ENCODE results near the gene SH3BP2.

DNA sequence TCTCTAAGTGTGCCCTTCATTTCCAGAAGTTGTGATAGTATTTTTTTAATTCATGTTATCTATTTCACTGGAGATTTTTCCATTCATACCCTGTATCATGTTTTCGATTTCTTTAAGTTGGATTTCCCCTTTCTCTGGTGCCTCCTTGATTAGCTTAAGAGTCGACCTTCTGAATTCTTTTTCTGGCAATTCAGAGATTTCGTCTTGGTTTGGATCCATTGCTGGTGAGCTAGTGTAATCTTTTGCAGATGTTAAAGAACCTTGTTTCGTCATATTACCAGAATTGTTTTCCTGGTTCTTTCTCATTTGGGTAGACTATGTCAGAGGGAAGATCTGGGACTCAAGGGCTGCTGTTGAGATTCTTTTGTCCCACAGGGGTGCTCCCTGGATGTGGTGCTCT is 9.1 kb upstream of the SH3BP2 start:
- TF ChIP-seq POLR2AphosphoS5 (IDR thresholded peaks at IDR 0.05; ENCODE audit: low read depth, low read length) (no peak), TAF1 (IDR thresholded peaks at IDR 0.05; ENCODE audit: low read depth, low read length) (no peak), POLR2A (IDR thresholded peaks at IDR 0.05; ENCODE audit: low read depth, low read length) (no peak), SPI1 (IDR thresholded peaks at IDR 0.05; ENCODE audit: low read depth, low read length) (no peak), PAX5 (IDR thresholded peaks at IDR 0.05; ENCODE audit: insufficient read depth, low read length, severe bottlenecking) (no peak)
